Activated CD4-positive, alpha-beta T cell treated with anti-CD3 and anti-CD28 coated beads, Interleukin-2, amount 50 U/mL, for 4 hours (primary cell): Measurements from ENCODE around the gene PPP1R12A.

ENCODE experiments used
- DNase-seq, 2 experiments: peaks; one replicate each; pipeline ENCODE4 v3.0.0-alpha.2; 2020

The PPP1R12A gene

DNA sequence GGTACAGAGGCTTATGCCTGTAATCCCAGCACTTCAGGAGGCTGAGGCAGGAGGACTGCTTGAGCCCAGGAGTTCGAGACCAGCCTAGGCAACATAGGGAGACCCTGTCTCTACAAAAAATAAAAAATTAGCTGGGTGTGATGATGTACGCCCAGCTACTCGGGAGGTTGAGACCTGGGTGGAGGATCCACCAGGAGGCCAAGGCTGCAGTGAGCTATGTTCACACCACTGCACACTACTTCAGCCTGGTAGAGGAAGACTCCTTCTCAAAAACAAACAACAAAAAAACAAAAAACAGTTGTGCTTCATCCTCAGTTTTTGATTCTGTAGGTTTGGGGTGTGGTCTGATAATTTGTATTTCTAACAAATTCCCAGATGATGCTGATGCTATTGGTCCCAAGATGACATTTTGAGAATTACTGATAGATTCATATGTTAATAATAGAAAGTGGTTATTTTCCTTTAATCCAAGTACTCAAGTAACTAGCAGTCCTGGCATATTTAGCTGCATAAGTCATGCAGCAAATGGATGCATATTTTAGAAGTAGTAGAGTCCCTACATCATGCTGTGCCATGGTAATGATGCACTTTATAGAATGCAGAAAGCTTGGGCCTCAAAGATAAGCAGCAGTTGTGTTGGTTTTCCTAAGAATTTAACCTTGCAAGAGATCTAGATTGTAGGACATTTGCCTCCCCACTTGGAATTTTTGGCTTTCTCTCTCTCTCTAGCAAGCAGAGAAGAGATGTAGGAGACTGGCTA is 168.0 kb downstream of the PPP1R12A start:
- DNase-seq = no peak

DNA sequence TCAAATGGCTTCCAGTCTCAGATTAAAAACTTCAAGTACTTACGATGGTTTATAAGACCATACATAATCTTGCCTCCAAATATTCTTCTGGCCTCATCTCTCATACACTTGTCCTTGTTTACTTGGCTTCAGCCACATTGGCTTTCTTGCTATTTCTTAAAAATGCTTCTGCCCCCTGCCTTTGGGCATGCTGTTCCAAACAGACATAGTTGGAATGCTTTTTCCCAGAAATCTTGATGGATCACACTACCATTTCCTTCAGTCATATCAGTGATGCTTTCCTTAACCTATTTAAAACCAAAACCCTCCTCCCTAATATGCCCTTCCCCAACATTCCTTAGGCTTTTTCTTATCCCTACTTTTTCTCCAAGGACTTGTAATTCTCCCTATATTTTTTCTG is 169.7 kb downstream of the PPP1R12A start:
- no peak for DNase-seq

DNA sequence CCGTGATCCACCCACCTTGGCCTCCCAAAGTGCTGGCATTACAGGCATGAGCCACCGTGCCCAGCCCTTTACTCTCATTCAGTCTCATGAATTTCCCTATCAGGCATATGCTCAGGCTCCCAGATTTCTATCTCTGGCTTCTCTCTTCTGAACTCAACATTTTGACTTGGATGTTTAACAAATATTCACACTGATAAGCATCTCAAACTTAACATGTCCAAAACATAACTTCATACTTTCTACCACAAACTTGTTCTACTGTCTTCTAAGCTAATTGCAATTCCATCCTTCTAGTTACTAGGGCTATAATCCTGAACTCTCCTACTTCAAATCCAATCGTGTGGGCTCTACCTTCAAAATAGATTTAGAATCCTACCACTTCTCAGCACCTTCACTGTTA is 170.3 kb downstream of the PPP1R12A start:
- no peak for DNase-seq

DNA sequence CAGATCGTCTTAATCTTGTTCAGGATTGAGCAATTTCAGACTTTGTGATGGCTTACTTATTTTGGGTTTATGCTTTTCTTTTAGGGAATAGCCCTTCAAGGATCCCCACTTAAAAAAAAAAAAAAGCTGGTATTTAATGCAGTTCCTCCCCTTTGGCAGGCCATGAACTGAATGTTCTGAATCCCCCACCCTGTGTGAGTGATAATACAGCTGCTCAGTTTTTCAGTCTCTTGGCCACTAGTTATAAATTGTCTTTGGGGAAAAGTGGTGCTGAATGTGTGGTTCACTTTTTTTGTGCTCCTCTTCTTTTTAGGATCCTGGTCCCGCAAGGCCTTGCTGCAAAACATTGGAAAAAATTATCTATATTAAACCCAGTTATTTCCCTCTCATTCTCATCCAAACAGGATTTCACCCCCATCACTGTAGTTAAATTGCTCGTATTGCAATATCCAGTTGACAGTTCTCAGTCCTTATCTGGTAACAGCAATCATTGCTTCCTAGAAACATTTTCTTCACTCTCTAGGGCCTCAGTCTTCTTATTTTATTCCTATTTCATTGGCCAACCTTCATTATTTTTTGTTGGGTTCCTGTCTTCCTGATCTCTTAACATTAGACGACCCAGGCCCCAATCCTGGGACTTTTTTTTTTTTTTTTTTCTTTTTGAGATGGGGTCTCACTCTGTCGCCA is 171.0 kb downstream of the PPP1R12A start:
- no peak for DNase-seq

DNA sequence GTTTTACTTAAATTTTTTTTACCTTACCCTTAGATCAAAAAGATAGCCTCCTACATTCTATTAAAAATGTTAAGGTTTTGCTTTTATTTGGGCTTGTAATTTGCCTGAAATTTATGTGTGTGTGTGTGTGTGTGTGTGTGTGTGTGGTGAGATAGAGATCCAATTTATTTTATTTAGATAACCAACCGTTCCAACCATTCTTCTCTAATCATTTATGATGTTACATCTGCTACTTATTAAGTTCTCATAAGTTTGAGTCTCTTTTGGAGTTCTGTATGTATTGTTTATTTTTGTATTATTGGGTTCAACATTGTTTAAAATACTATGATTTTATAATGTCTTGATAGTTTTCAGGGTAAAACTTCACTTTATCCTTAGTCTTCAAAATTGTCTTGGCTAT is 173.6 kb downstream of the PPP1R12A start:
- DNase-seq = no peak

DNA sequence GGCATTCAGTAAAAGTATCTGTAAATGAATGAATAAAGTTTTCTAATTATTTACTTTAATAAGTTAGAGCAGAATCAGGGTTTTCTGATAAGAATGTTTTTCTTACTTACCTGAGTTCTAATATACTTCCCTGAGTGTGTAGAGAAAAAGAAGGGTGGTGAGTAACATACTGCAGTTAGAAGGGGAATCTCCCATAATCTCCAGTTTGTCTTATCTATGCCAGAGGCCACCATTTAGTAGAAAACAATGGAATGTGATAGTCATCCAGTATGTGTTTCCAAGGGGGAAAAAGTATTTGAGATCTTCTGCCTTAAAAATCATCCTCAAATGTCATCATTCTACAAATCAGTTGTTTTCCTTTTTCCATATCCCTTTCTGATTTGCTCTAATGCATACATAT is 187.6 kb downstream of the PPP1R12A start:
- DNase-seq = no peak

DNA sequence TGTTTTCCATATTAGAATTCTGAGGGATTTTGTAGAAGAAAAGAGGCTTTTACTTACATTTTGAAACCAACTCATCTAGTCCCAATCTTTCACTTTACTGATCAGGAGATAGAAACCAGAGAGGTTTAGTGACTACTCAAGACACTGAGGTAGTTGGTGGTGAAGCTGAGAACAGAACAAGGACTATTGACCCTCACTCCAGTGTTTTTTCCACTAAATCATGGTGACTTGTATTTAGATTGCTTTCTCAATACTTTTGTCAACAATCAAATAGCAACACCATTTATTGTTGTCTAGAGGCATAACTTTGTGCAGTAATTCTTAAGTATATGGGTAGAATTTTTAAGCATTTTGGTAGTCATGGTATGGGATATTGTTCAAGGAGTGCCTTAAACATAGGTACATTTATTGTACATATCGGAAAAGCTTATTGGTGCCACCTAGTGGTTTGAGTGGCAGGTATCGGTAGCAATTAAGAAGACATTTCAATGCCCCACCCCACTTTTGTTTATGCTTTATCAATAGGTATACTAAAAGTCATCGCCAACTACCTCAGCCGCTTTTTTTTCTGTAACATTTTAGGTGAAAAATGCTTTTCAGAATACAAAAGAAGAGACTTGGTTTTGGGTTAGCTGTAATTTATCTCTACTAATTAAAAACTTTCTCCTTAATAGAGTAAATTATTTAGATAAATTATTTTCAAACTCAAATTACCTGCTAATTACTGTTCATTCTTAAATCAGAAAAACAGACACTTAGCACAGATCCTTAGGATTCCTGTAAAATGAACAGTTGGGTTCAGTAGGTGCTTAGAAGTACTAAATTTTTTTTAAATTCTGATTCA is 196.8 kb downstream of the PPP1R12A start:
- DNase-seq = no peak

DNA sequence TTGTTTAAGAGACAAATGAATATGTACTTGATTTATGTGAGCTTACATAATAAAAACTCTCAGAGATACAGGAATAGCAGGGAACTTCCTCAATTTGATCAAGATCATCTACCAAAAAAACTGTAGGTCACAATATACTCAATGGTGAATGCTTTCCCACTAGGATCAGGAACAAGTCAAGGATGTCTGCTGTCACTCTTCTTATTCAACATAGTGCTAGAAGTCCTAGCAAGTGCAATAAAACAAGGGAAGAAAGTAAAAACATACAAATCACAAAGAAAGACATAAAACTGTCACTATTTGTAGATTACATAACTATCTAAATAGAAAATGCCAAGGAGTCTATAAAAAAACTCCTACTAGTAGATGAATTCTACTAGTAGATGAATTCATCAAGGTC is 202.3 kb downstream of the PPP1R12A start:
- no peak for DNase-seq

DNA sequence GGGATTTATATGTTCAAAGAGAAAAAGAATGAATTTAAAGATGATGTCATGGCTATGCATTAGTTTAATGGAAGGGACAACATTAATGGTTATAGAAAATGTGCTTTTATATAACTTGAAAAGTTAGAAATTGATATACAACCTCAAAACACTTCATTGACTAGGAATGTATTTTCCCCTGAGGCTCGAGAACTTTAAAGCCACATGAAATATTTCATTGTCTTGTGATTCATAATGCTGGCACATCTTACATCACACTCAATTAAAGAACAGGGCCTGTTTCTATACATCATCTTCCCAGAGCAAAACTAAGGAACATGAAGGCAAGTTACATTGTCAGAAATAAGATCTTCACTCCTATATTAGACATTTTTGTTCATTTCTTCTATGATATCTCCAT is 208.9 kb downstream of the PPP1R12A start:
- DNase-seq = no peak
